SU-DHL-6 (cell line): Measurements from ENCODE around the gene LRRC53.

Experiments used
- CTCF ChIP-seq: fragments of 200-600 bp; sonication (generic); IDR thresholded peaks from one replicate; pipeline ENCODE4 v1.5.1; 2017; ENCODE audit warnings: antibody characterized with exemption, mild to moderate bottlenecking, low read length, moderate library complexity; ENCODE audit not compliant: insufficient read depth, poor library complexity, severe bottlenecking
- EZH2phosphoT487 ChIP-seq: fragments of 200-600 bp; sonication (generic), shearing (Covaris generic); conservative IDR thresholded peaks from 2 replicates; pipeline ENCODE4 v1.6.1; 2018; ENCODE audit warnings: mild to moderate bottlenecking, antibody characterized with exemption, low read length, moderate library complexity, mixed read lengths

- TF ChIP-seq CTCF (no peak), EZH2phosphoT487 (no peak)
These were observed 60.4 kb downstream of the LRRC53 start for GRCh38 chr1:74452035-74452434.
